Measurements from ENCODE around the gene ZDHHC7. TPM values are rescaled to one million over a fixed set of nuclear protein-coding genes. Genes with fewer than 3 reads are reported as not detected.
"Not testable (repeated sequence)": the region's sequence is repeated elsewhere in the genome, so short reads cannot be mapped to it uniquely, and the experiment has no call there.

ZDHHC7 gene
- total and polyA plus RNA-seq, 9 donors: 23.9 to 54.5 (median 32.7) TPM

DNA sequence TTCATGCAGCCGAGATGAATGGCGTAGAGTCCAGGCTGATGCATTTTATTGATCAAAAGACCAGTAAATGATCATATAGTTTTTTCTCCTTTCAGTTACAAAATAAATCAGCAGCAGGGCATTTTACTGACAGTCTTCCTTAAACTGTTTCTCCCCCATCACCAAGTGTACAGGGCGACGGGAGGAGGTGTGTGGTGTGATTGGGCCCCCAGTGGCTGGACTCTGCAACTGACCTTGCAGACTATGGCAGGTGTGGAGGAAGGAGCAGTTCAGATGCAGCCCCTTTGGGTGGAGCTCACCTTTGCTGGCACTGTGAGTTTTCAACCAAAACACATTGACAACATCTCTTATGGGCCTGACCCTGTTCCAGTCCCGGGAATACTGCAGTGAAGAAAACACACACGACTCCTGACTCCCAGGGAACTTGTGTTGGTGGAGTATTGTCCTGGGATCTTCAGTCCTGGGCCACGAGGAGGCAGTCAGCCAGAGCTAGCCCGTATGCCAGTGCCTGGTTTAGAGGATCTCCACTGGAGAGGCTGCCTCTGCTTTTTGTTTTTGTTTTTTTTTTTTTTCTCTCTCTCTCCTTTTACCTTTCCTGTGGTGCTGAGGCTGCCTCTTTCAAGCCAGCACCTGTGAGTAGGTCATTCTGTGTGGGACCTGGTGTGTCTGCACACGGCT, 46.0 kb upstream of the ZDHHC7 start:
- no peaks in the 10 kb centered on the region for H3K36me3 ChIP-seq
- H3K9me3 ChIP-seq: no peaks in the 10 kb centered on the region
- H3K4me3 ChIP-seq: no peak overlapping the region
- 87 to 92% (median 91%) methylated on average over 9 of the region's 9 CpGs for WGBS, 3 donors
- DNase-seq: no peak
- H3K27ac ChIP-seq: no peak overlapping the region
- TF ChIP-seq, protein P1, sequence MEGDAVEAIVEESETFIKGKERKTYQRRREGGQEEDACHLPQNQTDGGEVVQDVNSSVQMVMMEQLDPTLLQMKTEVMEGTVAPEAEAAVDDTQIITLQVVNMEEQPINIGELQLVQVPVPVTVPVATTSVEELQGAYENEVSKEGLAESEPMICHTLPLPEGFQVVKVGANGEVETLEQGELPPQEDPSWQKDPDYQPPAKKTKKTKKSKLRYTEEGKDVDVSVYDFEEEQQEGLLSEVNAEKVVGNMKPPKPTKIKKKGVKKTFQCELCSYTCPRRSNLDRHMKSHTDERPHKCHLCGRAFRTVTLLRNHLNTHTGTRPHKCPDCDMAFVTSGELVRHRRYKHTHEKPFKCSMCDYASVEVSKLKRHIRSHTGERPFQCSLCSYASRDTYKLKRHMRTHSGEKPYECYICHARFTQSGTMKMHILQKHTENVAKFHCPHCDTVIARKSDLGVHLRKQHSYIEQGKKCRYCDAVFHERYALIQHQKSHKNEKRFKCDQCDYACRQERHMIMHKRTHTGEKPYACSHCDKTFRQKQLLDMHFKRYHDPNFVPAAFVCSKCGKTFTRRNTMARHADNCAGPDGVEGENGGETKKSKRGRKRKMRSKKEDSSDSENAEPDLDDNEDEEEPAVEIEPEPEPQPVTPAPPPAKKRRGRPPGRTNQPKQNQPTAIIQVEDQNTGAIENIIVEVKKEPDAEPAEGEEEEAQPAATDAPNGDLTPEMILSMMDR (IDR thresholded peaks at IDR 0.05): no peak
- TF ChIP-seq EP300 (IDR thresholded peaks at IDR 0.05) (no peak), POLR2A (IDR thresholded peaks at IDR 0.05) (no peak)
- intact Hi-C loops (cut with DNase I): no loop called here
- H3K4me1 ChIP-seq (ENCODE audit: insufficient read depth): peaks cover 3% of the 10 kb centered on the region
- no peaks in the 10 kb centered on the region for H3K27me3 ChIP-seq

DNA sequence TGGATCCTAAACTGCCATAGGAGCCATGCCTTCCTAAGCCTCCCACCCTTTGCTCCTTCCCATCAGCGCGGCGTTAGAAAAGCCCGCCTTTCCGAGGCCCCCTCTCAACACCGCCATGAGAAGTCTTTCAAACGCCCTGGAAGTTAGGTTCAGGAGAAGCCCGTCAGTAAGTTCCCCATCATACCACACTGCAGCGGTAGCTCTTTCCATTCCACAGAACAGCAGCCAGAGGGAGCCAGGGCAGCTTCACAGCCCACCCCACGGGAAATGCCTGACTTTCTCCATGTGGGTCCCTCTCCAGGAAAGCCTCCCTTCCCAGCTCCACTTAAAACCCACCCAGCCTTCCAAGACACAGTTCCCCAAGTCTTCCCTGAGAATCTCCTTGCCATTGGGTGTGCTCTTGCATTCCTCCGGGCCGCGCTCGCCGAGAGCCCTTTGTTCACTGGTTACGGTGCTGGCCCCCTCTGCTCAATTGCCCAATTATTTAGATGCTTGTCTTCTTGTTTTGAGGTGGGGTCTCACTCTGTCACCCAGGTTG, 44.9 kb upstream of the ZDHHC7 start:
- DNase-seq: no peak
- 75 to 89% (median 80%) methylated on average over 16 of the region's 16 CpGs for WGBS, 3 donors
- intact Hi-C loops (cut with DNase I): no loop called here
- TF ChIP-seq, protein P1 (IDR thresholded peaks at IDR 0.05): no peak
- TF ChIP-seq POLR2A (IDR thresholded peaks at IDR 0.05) (no peak), EP300 (IDR thresholded peaks at IDR 0.05) (no peak)
- Histone ChIP-seq H3K9me3 (no peaks in the 10 kb centered on the region), H3K36me3 (no peaks in the 10 kb centered on the region), H3K4me3 (peak overlapping the region; percentile 20), H3K27ac (peak overlapping the region in 1 of 2 donors; percentile 45), H3K4me1 (ENCODE audit: insufficient read depth) (peaks cover 3% of the 10 kb centered on the region), H3K27me3 (no peaks in the 10 kb centered on the region)

DNA sequence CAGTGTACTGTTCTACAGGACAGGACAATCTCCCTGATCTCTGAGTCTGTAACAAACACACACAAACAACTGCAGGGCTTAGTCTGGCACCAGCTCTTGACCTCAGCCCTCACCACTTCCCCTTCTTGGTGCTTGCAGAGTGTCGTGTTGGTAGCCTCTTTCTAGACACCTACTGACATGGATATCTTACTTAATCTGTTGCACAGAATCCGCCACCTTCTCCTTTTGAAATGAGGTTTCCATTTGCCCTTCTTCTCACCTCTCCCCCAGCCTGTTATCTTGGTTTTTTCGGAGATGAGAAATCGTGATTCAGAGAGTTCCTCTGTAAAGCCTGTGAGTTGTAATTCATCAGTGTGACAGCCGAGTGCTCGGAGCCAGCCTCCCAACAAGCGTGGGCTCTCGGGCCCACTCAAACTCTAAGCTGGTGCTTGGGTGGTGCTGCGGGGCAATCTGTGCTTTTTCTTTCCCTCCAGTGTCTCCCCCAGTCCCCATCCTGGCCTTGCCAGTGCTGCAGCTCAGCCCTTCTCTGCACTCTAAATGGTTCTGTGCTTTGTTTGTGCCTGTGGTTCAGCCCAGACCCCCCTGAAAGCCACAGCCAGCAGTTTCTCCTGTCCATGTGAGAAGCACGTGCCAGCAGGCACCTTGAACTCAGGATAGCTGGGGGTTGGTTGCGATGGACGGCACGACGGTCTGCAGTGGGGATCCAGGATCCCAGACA, 44.3 kb upstream of the ZDHHC7 start:
- H3K4me3 ChIP-seq: peak overlapping the region; percentile 20
- no peaks in the 10 kb centered on the region for H3K9me3 ChIP-seq
- 24 to 31% (median 25%) methylated on average over 14 of the region's 14 CpGs for WGBS, 3 donors
- no peaks in the 10 kb centered on the region for H3K27me3 ChIP-seq
- no peaks in the 10 kb centered on the region for H3K36me3 ChIP-seq
- intact Hi-C loops (cut with DNase I): no loop called here
- TF ChIP-seq EP300 (IDR thresholded peaks at IDR 0.05) (no peak), POLR2A (IDR thresholded peaks at IDR 0.05) (no peak)
- TF ChIP-seq, protein P1 (IDR thresholded peaks at IDR 0.05): no peak
- H3K27ac ChIP-seq: peak overlapping the region in 1 of 2 donors; percentile 45
- no peak for DNase-seq
- peaks cover 6% of the 10 kb centered on the region for H3K4me1 ChIP-seq (ENCODE audit: insufficient read depth)

DNA sequence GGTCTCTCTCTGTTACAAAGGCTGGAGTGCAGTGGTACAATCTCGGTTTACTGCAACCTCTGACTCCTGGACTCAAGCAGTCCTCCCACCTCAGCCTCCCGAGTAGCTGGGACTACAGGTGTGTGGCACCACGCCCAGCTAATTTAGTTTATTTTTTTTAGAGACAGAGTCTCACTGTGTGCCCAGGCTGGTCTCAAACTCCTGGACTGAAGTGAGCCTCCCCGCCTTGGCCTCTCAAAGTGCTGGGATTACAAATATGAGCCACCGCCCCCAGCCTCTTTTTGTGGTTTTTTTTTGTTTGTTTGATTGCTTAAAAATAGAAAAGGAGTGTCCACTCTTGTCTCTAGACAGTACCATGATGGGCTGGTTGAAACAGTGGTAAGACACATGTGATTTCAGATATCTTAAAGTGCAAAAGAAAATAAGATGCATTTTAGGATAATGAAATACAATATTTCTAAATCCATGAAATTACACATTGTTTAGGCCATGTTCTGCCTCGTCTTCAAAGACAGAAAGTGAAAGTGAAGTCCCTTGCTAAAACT, 43.7 kb upstream of the ZDHHC7 start:
- H3K27ac ChIP-seq: peak overlapping the region in 1 of 2 donors; percentile 45
- no peaks in the 10 kb centered on the region for H3K36me3 ChIP-seq
- no peak for DNase-seq
- H3K27me3 ChIP-seq: no peaks in the 10 kb centered on the region
- H3K9me3 ChIP-seq: no peaks in the 10 kb centered on the region
- peak overlapping the region; percentile 20 for H3K4me3 ChIP-seq
- TF ChIP-seq EP300 (IDR thresholded peaks at IDR 0.05): no peak
- no peak for TF ChIP-seq POLR2A (IDR thresholded peaks at IDR 0.05)
- TF ChIP-seq, protein P1 (IDR thresholded peaks at IDR 0.05): no peak
- intact Hi-C loops (cut with DNase I): no loop called here
- 48 to 49% (median 48%) methylated on average over 6 of the region's 6 CpGs for WGBS, 3 donors
- peaks cover 8% of the 10 kb centered on the region for H3K4me1 ChIP-seq (ENCODE audit: insufficient read depth)

DNA sequence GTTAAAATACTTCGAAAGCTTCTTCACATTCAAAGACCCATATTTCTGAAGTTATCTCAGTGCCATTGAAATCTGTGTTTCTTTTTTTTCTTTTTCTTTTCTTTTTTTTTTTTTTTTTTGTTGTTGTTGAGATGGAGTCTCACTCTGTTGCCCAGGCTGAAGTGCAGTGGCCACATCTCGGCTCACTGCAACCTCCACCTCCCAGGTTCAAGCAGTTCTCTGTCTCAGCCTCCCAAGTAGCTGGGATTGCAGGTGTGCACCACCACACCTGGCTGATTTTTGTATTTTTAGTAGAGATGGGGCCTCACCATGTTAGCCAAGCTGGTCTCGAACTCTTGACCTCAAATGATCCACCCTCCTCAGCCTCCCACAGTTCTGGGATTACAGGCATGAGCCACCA, 43.0 kb upstream of the ZDHHC7 start:
- H3K9me3 ChIP-seq; H3K36me3 ChIP-seq; H3K27ac ChIP-seq; DNase-seq; intact Hi-C loops (cut with DNase I); H3K27me3 ChIP-seq; H3K4me1 ChIP-seq (ENCODE audit: insufficient read depth); H3K4me3 ChIP-seq: not testable (repeated sequence)
- 88 to 97% (median 93%) methylated on average over 3 of the region's 3 CpGs for WGBS, 3 donors
